BJ (cell line): ENCODE data around the gene ICA1. TPM values are rescaled to one million over a fixed set of nuclear protein-coding genes. Genes with fewer than 3 reads are reported as not detected.

Experiments
- CTCF ChIA-PET: fragments of 350-600 bp; formaldehyde crosslinking; extraction: SDS; loops from one replicate; lab custom pipeline; 2021; ENCODE audit warnings: antibody characterized with exemption, inconsistent platforms; lab: Yijun Ruan, JAX
- POLR2A ChIA-PET: fragments of 300-600 bp; sonication (Branson Sonifier 250); formaldehyde crosslinking; extraction: SDS; loops from one replicate; lab custom pipeline; 2021; ENCODE audit warnings: antibody characterized with exemption; lab: Charles Lee
- DNase-seq: peaks from one replicate; pipeline ENCODE4 v3.0.0-alpha.2; 2011; ENCODE audit warnings: low read depth
- H3K27me3 ChIP-seq: 2 replicates; pipeline ENCODE4 v1.6.0; 2011; ENCODE audit warnings: low read length; ENCODE audit not compliant: control insufficient read depth, insufficient read depth
- H3K36me3 ChIP-seq: 2 replicates; pipeline ENCODE4 v1.5.1; 2011; ENCODE audit warnings: low read length; ENCODE audit not compliant: control insufficient read depth, insufficient read depth
- H3K4me3 ChIP-seq: 2 replicates; pipeline ENCODE4 v1.5.1; 2011; ENCODE audit warnings: low read depth, mild to moderate bottlenecking, control low read depth, low read length
- polyA plus RNA-seq: library from polyadenylated mRNA; depleted of rRNA; stranded (reverse); fragments of >200 nt; gene quantifications from 2 replicates; pipeline ENCODE4 v1.2.3, GENCODE V29; 2011
- TF ChIP-seq, protein P1 (sequence below): IDR thresholded peaks from 2 replicates; pipeline ENCODE4 v1.5.1; 2011; ENCODE audit warnings: low read depth, mild to moderate bottlenecking, control low read depth, inconsistent platforms, low read length, moderate library complexity; ENCODE audit not compliant: insufficient read depth

The ICA1 gene
- polyA plus RNA-seq, 1 experiment, result 0.15 TPM

DNA sequence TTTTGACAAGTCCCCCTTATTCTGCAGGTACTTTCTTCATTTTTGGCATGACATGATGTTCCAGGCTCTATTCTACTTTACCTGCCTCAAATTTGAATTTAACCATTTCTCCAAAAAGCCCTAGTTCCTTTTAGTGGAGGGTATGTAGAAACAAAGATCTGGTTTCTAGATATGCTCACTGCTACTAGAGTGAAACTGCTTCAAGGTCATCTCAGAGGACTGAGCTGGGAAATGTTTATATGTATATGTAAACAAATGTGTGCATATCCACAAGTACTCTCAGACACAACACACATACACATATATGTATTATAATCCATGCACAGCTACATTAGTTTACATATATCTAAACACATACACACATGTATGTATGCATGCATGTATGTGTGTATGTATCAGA lies 69.1 kb downstream of the ICA1 start:
- no peak for DNase-seq
- ChIA-PET CTCF (interaction anchor here (1.1 kb wide), 1 partner anchor 12 kb away, joined by 4 read pairs; no protein-coding TSS in a partner anchor), POLR2A (no interaction called here)
- no peaks in the 10 kb centered on the region for H3K36me3 ChIP-seq
- H3K4me3 ChIP-seq, result no peak overlapping the region
- TF ChIP-seq, protein P1, sequence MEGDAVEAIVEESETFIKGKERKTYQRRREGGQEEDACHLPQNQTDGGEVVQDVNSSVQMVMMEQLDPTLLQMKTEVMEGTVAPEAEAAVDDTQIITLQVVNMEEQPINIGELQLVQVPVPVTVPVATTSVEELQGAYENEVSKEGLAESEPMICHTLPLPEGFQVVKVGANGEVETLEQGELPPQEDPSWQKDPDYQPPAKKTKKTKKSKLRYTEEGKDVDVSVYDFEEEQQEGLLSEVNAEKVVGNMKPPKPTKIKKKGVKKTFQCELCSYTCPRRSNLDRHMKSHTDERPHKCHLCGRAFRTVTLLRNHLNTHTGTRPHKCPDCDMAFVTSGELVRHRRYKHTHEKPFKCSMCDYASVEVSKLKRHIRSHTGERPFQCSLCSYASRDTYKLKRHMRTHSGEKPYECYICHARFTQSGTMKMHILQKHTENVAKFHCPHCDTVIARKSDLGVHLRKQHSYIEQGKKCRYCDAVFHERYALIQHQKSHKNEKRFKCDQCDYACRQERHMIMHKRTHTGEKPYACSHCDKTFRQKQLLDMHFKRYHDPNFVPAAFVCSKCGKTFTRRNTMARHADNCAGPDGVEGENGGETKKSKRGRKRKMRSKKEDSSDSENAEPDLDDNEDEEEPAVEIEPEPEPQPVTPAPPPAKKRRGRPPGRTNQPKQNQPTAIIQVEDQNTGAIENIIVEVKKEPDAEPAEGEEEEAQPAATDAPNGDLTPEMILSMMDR, result no peak
- H3K27me3 ChIP-seq, result no peaks in the 10 kb centered on the region

DNA sequence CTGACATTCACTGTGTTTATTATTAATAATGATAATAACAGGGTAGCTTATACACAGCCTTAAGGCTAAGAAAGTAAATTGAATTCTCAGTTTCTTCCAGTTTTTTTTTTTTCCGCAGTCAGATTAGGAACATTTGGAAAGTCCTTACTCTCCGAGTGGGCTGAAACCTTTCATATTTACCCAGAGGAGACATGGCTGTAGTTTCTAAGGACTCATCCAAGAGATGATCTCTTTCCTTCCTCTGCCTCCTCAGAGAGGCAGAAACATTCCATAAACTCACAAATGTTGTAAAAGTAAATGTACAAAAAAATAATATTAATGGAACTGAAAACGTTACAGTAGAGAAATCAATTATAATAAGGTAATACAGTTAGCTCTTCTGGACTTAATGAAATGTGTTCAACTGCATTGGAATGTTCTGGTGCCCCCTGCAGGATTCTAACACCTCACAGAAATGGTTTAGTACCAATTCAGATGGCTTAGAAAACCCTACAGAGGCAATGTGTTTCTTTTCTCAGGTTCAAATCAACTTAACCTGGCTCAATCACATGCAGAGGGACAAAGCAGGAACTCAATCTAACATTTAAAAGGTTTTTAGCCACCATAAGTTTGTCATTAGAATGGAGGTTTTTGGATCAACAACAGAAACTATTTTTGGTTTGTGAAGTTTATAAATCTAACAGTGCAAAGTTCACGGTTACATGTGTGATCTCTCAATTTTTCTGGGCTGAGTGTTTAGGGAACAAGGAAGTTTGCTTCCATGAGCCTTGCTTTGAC lies 71.7 kb downstream of the ICA1 start:
- TF ChIP-seq, protein P1, result peak; percentile 69
- no peak for DNase-seq
- POLR2A ChIA-PET, result no interaction called here

DNA sequence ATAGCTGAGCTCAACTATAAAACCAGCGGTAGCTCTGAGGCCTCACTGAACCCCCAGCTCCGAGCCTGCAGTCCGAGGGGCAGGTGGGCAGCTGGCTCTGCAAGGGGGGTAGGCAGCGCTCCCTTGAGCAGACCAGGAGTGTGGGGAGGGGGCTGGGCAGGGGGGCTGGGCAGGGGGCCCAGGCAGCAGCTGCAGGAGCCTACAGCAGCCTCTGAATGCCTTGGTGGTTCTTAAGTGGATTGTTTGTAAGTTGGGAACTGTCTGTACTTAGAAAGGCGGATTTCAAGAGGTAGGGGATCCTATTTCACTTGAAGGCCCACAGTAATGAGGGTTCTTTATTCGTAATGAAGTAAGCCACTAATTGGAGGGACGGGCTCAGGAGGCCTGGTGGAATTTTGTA lies 72.3 kb downstream of the ICA1 start:
- Histone ChIP-seq H3K4me3 (no peak overlapping the region), H3K36me3 (no peaks in the 10 kb centered on the region), H3K27me3 (no peaks in the 10 kb centered on the region)
- TF ChIP-seq, protein P1, result no peak
- POLR2A ChIA-PET, result no interaction called here
- CTCF ChIA-PET, result interaction anchor here (0.6 to 2.5 kb wide), 14 partner anchors 8 to 653 kb away, joined by 3 to 19 read pairs (median 4); no protein-coding TSS in a partner anchor
- no peak for DNase-seq

More for the DNA sequence above, 71.7 kb downstream of the ICA1 start:
- no peaks in the 10 kb centered on the region for H3K27me3 ChIP-seq
- CTCF ChIA-PET, result interaction anchor here (0.6 to 2.5 kb wide), 16 partner anchors 12 to 654 kb away, joined by 3 to 19 read pairs (median 4); no protein-coding TSS in a partner anchor
- no peak overlapping the region for H3K4me3 ChIP-seq
- no peaks in the 10 kb centered on the region for H3K36me3 ChIP-seq

DNA sequence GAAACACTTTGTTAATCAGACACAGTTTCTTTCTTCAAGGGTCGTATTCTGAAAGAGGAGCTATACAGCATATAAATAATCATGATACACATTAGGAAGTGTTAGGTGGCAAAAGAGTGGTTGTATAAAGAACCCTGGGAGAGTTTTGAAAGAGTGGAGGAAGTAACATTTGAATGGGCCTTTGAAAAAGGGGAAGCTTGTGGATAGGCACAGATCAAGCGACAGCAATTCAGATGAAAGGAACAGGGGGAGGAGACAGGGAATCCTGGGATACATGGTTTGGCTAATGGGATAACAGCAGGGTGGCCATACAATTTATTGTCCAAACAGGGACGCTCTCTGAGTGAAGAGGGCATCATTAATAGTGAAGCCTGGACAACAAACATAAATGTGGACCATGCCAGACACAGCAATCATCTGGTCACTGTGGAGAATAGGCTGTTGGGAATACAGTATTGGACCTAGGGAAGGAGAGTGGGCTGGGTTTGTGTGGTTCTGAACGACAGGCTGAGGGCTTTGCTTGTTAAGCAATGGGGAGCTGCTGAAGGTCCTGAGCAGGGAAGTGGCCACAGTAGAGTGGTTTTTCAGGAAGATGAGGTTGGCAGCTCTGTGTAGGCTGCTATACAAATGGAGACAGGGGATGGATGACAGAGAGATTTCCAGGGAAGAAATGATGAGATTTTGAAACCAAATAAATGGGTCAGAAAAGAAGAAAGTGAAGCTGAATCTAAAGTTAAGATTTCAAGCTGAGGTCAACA lies 75.9 kb downstream of the ICA1 start:
- H3K36me3 ChIP-seq, result no peaks in the 10 kb centered on the region
- TF ChIP-seq, protein P1, result no peak
- H3K27me3 ChIP-seq, result no peaks in the 10 kb centered on the region
- POLR2A ChIA-PET, result no interaction called here
- CTCF ChIA-PET, result interaction anchor here (1.0 to 1.2 kb wide), 3 partner anchors 31 to 1155 kb away, joined by 3 to 5 read pairs (median 3); no protein-coding TSS in a partner anchor
- no peak for DNase-seq
- H3K4me3 ChIP-seq, result no peak overlapping the region

DNA sequence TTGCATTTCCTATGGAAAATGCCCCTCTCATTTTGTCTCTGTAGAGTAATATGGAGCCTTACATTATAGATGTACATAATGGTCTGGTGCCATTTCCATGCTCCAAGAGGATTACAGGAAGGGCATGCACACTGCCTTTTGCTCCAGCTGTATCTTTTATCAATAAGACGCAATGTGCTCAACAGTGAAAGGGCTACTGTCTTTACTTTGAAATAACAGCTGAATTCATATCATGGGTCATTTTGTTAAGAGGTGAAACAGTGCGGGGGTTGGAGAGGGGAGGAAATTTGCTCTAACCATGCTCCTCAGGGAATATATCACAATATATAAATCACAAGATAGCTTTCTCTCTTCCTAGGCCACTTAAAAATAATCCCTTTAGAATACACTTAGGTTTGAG lies 77.7 kb downstream of the ICA1 start:
- Histone ChIP-seq H3K4me3 (no peak overlapping the region), H3K27me3 (no peaks in the 10 kb centered on the region), H3K36me3 (no peaks in the 10 kb centered on the region)
- POLR2A ChIA-PET, result no interaction called here
- DNase-seq, result no peak
- CTCF ChIA-PET, result interaction anchor here (1.5 to 1.8 kb wide), 2 partner anchors 503 to 588 kb away, joined by 3 to 4 read pairs; no protein-coding TSS in a partner anchor
- TF ChIP-seq, protein P1, result no peak
